Middle frontal gyrus (tissue), 1 donor: ENCODE data around the gene OSGEPL1.
"Not testable (repeated sequence)": the region's sequence is repeated elsewhere in the genome, so short reads cannot be mapped to it uniquely, and the experiment has no call there.

Experiments used
- DNase-seq: peaks from one replicate; pipeline ENCODE4 v3.0.0-alpha.2; 2015; ENCODE audit warnings: low spot score; ENCODE audit errors: extremely low spot score

Gene OSGEPL1, protein sequence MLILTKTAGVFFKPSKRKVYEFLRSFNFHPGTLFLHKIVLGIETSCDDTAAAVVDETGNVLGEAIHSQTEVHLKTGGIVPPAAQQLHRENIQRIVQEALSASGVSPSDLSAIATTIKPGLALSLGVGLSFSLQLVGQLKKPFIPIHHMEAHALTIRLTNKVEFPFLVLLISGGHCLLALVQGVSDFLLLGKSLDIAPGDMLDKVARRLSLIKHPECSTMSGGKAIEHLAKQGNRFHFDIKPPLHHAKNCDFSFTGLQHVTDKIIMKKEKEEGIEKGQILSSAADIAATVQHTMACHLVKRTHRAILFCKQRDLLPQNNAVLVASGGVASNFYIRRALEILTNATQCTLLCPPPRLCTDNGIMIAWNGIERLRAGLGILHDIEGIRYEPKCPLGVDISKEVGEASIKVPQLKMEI

DNA sequence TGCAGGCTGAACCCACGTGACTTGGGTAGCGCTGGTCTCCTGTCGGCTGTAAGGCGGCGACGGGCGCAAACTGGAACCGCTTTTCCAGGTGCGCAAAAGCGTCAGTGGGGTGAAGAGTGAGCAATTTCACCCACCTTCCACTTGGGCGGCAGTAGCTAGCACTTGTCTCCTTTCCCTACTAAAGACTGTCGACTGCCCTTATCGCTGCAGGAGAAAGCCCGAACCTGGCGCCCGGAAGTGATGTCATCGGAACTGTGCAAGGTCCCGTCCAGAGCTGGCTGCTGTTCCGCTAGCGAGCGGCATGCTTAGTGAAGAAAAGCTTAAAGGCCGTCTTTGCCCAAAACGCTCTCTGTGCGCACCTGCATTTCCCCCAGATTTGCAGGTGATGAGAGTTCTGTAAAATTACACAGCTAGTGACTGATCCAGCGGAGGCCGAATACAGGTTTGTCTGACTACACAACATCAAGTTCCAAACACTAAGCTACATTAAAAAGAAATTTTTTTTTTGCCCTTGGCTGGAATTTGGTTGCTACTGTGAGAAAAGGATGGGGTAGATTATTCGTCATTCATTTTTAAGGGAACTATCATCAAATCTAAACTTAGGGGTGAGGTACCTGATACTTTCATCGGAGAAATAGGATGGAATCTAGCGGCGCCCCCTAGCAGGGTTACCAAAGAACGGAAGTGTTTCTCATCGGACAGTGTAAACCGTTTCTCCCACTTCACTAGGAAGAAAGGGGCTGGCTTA is at the start of gene OSGEPL1:
Gene OSGEPL1, minus strand, starts transcription at position 242 of the 748 bp plus-strand sequence. CDS start 1,152 bp downstream, outside the sequence.
- DNase-seq = peak; percentile 86

DNA sequence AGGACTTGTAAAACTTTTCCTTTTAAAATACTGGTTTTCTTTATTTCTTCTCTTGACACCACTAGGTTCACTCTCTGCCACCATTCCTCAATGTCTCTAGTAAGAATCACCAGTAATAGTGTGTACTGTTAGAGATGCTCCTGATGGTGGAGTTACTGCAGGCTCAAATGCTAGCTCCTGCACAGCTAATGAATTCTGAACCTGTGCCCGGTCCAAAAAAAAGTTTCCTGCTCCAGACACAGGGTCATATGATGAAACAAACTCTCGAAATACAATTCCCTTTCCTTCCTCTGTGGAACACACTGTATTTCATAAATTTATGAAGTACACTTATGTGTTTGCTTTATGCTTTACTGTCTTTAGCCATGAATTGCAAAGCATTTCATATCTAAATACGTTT is 40.8 kb upstream of the OSGEPL1 start:
- no peak for DNase-seq

DNA sequence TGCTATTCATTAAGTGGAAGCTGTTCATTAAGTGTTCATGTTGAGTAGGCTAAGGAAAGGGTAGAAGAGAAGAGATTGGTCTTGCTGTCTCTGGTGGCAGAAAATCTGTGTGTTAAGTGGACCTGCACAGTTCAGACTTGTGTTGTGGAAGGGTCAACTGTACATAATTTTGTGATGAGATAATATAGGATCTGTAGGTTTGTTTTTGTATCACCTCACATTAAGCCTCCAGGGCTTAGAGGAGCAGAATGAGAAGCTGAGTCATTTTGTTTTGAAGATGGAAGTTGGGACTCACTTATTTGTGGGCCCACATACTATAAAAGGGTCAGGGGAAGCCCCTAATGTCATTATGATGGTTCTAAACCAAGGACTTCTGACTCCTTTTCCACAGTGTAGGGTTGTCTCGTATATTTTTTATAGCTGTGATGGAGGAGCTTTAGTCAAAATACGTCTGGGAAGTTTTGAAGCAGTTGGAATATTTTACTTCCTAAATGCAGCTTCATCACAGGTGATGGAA is 39.9 kb upstream of the OSGEPL1 start:
- no peak for DNase-seq

DNA sequence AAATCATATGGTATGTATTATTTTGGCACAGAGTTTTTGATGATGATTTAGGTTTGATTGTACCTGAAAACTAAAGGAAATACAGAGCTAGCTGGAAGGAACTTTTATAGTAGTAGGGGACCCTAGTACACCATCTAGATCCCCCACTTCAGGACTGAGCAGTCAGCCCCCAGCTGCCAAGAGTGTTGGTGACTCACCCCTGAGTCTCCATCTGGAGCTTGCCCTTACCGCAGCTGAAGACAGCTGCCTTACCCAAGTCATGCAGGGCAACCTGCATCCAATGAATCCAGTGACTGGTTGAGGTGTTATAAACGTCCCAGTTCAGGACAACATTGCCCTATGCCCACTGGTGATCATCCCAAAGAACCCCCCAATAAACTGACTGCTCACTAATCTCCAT is 36.9 kb upstream of the OSGEPL1 start:
- no peak for DNase-seq

DNA sequence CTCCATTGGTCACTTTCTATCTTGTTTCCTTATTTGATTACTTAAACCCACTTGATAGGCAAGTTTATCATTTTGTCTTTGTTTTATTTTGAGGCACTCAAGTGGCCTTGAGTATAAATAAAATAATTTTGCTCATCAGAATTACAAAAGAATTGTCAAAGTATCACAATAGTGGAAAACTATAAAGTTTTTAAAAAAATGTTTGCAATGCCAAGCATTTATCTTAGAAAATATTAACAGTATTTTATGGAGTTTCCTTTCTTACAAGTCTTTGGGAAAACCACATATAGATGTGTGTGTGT is 36.4 kb upstream of the OSGEPL1 start:
- DNase-seq = no peak

DNA sequence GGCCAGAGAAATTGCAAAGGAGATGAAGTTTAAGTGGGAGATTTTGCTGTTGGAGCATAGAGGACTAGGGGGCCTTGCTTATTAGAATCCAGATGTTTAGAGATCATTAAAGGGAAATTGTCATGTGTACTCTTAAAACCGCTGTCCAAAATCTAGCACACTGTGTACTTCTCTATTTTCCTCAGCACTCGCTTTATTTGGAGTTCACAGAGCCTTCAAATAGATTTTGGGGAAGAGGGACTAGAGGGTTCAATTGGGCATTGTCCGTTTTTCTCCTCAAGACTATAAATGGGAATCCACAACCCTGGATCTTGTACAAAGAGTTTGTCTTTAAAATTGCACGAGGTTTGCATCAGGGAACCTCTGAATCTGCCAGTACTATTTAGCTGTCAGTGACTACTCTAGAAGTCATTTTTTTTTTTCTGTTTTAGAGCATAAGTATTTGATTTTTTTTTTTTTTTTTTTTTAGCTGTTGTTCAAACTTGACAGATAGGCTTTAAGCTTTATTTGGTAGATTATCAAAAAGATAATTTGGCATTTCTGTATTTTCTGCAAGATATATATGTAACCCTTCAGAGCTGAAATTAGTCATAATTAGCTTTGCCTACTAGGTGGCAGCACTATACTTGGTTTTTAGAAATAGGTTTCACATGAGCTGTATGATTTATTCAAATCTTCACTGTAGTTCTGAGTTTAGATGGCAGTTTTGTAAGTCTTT is 35.9 kb upstream of the OSGEPL1 start:
- DNase-seq = peak; percentile 17

DNA sequence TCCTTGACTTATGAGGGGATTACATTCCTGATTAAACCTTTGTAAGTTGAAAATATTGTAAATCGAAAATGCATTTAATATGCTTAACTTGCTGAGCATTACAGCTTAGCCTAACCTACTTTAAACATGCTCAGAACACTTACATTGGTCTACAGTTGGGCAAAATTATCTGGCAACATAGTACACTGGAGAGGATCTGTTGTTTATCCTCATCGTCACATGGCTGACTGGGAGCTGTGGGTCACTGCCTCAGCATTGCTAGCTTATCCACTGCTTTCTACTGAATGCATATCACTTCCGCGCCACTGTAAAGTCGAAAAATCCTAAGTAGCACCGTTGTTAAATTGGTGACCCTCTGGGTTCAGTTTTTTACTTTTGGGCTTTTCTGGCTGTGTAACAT is 35.3 kb upstream of the OSGEPL1 start:
- no peak for DNase-seq

DNA sequence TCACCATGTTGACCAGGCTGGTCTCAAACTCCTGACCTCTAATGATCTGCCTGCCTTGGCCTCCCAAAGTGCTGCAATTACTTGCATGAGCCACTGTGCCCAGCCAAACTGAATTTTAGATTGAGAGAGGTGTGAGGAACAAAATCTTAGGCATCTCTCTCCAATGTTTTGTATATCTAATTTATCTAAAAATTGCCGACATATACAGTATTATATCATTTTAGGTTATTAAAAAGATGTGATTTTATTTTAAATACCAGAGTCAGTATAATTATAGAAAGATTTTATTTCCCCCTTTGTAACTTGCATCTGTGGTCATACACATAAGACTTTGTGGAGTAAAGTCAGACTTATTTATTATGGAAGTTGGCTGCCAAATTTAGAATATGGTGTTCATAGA is 31.7 kb upstream of the OSGEPL1 start:
- DNase-seq = no peak

DNA sequence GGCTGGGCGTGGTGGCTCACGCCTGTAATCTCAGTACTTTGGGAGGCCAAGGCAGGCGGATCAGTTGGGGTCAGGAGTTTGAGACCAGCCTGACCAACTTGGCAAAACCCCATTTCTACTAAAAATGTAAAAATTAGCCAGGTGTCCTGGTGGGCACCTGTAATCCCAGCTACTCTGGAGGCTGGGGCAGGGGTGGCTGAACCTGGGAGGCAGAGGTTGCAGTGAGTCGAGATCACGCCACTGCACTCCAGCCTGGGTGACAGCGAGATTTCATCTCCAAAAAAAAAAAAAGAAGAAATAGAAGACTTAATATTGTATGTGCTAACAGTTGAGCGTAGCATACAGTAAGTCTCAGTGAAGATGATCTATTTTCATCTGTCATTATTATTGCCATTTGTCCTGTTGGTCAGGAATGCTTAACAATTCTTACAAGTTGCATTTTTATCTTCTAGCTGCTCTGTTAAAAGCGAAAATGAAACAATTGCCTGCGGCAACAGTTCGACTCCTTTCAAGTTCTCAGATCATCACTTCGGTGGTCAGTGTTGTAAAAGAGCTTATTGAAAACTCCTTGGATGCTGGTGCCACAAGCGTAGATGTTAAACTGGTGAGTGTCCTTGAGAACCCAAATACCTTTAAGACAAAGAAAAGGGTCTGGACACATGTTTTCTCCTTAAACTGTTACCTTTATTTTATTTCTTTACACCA is 28.9 kb upstream of the OSGEPL1 start:
- DNase-seq = no peak

DNA sequence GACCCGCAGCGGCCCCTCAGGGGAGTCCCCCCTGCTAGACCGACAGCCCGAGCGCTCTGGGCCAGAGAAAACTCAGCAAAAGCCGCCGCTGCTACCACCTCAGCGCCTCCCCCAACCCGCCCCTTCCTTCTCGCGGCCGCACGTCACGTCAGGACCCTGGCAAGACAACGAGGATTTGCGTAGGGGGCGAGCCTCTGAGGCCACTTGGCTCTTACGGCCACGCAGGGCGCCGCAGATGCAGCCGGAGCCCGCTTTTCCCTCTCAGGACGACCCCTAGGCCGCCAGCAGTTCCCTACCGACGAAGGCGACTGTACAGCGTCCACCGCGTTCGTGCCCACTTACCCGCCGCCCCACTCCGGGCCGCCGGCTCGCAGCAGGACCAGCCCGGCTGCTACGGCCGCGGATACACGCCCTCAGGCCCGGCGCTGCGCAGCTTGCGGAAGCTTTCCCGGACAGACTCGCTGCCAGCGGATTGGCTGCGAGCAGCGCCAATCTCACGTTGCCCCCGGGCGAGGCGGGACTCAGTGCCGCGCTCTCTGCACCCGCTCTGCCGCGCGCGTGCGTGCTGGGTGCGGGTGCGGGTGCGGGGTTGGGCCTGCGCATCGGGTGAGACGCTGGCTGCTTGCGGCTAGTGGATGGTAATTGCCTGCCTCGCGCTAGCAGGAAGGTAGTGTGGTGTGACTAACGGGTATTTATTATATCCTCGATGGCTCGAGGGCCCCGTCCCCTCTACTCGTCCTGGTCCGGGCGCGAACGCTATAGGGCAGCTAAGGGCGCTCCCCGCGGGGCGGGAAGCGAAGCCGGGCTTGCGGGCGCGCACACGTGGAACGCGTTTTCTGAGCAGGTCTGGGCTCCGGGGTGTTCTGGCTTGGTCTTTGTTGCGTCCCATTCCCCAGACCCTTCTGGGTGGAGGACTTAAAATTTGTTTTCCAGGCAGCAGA is 21.6 kb upstream of the OSGEPL1 start, which contains the start of the genes ORMDL1 and PMS1:
Gene ORMDL1, minus strand, starts transcription at position 413 of the 941 bp plus-strand sequence. CDS start 1,744 bp downstream, outside the sequence.
Gene PMS1, plus strand, starts transcription at position 524 of the 941 bp plus-strand sequence. CDS start 7,360 bp downstream, outside the sequence.
- peak; percentile 98 for DNase-seq

DNA sequence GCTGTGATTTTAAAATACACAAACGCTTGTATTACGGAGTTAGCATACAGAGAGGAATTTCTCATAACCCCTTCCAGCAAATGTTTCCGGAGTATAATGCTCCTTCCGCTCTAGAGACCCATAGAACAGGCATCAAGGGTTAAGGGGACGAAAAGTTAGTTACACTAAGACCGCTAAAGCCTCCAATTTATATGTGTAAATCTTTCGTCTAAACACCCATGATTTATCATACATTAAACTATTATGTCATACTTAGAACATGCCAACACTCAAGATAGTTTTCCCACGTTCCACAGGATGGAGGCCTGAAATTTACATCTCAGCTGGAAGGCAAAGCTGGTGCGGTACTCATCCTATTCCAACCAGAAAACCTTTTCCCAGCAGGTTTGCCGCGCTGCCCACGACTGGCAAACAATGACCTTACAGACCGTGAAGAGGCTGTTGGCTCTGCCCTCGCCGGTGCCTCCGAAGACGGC is 20.9 kb upstream of the OSGEPL1 start:
- DNase-seq = no peak

DNA sequence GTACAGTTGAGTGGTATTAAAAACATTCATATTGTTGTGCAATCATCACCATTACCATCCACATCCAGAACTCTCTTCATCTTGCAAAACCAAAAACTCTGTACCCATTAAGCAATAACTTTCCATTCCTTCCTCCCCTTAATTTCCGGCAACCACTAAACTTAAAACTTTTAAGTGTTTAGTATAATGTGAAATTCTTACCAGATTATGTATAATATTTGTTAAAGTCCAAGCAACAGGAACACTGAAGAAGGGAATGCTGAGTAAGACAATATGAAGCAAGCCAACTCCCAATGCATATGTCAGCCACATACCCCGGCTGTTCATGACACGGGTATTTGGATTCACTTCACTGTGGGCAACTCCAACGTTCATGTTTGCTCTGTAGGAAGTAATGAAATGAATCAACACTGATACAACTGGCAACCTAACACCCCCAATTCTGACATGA is 19.7 kb upstream of the OSGEPL1 start:
- no peak for DNase-seq

DNA sequence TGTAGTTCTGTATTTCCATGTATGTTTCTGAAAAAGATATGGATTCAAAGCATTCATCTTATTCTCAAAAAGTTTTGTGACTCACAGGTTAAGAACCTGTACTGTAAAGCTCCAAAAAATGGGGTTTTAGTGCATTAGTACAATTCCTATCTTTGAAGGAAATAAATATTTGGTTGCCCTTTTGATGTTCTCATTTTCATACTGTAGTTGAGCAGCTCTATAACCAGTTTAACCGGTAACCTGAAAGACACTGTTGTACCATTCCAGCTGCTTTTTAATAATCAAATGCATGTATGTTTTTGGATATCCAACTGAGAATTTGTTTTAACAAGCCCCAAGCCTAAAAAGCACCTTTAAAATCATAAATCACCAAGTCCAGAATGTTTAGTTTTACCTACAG is 9.6 kb upstream of the OSGEPL1 start:
- no peak for DNase-seq

DNA sequence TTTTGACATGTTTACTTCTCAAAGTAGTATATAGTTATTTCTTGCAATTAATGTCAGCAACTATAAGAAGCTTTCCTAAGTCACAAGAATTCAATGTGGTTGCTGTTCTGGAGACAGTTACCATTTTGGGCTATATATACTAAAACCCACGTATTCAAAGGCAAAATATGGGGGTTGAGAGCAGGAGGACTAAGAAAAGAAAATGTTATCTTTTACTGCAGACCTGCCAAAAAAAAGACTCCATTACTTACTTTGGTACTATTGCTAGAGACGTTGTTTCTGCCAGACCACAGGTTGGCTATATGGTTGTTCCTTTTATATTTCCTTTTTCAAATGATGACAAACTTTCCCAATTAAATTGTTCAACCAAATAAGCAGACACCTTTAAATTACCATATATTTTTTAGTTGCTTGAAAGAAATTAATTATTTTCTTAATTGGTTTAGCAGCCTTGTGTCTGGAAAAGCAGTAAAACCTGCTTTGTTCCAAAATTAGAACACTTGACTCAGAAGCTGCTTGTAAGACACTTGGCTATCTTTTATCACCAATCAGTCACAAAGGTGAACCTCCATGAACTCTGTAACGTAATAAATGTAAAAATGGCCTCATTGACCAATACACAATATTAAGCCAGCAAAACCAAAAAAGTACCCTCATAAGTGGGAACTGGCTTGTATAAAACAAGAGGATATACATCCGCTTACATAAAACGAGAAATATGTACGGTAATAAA is 8.2 kb upstream of the OSGEPL1 start:
- no peak for DNase-seq

DNA sequence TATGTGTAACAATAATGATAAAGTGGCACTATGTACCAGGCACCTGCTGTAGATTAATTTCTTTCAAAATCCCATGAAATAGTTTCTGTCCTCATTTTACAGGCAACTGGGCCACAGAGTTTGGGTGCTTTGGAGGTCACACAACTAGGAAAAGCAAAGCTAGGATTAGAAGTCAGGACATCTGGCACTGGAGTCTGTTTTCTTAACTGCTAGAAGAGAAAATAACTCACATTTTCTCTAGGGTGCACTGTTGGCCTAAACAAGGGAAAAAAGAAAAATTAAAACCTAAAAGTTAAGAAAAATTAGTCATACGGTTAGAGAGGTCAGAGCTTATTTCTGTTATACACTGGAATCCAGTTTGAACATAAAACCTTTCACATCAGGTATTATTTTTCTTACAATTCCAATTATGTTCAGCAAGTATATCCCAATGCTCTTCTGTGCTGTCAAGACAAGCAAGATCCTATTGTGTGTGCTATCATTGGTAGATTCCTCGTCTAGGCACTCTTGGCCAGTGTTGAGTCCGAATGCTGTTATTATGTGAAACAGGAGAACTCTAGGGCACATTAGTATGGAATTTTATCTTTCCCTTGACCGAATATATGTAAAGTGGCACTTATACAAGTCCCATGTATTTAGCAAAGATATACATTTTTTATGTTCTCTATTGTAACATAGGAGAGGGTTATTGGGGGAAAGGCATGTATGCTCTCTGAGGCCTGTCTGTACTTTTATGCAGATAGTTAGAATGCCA is 1.5 kb upstream of the OSGEPL1 start:
- no peak for DNase-seq

DNA sequence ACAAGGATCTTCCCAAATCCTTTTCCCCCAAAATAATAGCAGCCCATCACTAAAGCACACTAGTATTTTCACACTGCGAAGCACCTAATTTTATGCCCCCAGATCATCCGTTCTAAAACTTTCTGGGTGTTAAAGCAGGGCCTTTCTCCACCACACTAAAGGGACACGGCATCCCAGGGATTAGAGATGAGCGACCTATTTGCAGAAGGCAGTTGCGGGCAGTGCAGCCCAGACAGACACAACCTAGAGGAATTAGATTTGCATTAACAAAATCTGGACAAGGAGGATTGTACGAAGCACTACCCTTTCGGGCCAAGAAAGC is 402 bp downstream of the OSGEPL1 start:
- DNase-seq = no peak

DNA sequence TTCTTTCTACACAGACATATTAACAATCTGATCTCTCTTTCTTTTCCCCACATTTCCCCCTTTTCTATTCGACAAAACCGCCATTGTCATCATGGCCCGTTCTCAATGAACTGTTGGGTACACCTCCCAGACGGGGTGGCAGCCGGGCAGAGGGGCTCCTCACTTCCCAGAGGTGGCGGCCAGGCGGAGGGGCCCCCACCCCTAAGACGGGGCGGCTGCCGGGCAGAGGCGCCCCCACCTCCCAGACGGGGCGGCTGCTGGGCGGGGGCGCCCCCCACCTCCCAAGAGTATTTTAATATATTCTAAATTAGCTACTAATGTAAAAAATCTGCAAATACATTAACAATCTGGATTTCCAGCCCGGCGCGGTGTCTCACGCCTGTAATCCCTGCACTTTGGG is 2.4 kb downstream of the OSGEPL1 start:
- DNase-seq = not testable (repeated sequence)

DNA sequence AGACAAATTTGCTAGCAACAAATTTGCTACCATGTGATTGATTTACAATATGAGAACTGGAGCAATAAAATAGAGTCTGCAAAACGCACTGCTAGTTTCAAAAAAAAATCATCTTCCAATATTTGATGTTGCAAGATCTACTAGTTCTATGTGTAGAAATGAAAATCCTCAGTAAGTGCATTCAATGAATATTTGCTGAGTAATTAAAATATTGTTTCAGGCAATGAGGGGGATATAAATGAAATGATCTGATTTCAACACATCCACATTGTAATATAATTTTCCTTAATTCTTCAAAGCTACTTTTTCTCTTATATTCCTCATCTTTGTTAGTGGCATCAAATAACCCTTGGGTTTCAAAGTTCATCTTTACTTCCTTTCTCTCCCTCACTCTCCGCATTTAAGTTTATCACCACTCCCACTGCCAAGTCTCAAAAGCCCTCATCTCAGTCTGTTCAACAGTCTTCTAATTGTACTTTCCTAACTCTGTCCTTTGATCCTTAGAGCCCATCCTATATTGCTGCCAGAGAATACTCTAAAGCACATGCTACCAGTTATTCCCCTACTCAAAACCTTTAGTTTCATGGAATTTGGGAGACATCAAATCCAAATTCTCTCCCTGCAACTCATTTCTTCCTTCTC is 6.2 kb downstream of the OSGEPL1 start:
- no peak for DNase-seq
